HG03095 (cell line): Measurements from ENCODE around the gene SLCO2A1.

ENCODE experiments used
- ATAC-seq: cut with Tn5 transposase; IDR thresholded peaks from one replicate; pipeline ENCODE4 v1.9.1; 2021; ENCODE audit warnings: moderate library complexity; ENCODE audit not compliant: unreplicated experiment

SLCO2A1 gene

GRCh38 chr3:133915685-133916658 lies 113.8 kb downstream of the SLCO2A1 start:
- ATAC-seq, result no peak

DNA sequence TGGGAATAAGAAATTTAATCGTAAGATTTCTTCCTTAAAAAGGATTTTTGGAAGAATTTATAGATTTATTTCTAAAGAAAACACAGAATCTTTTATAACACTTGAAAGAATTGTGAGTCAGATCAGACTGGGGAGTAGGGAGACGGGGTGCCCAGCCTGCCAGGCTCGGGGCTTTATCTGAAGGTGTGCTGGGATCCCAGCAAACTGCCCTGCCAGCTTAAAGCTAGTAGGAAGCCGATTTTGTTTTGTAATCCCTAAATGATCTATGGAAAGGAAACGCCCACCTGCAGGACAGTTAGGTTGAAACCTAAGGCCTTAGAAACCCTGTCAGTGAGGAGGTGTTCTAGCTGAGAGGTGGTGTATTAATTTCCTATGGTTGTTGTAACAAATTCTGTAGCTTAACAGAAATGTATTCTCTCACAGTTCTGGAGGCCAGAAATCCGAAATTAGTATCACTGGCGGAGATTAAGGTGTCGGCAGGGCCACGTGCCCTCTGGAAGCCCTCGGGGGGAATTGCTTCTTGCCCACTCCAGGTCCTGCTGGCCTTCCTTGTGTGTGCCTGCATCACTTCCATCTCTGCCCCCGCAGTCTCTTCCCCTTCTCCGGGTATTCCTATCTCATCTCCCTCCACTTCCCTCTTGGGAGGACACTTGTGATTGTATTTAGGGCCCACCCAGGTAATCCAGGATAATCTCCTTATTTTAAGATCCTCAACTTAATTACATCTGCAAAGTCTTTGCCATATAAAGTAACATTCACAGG lies 114.7 kb downstream of the SLCO2A1 start:
- no peak for ATAC-seq

DNA sequence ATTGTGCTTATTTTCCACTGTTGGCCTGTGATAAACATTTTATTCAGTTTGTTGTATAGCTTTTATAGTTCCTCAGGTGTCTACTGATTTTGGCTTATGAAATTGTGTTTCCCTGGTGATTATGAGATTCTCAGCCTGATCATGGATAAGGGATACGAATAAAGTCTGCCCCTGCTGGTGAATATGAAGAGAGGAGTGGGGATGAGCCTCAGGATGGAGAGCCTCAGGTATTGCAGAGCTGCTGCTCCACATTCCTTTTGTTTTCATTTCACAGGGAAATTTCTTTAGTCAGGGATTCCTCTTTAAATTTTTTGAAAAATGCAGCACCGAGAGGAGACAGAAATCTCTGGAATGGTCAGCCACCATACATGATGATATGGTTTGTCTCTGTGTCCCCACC lies 119.3 kb downstream of the SLCO2A1 start:
- ATAC-seq, result no peak

- no peak for ATAC-seq
These were observed 124.3 kb downstream of the SLCO2A1 start for GRCh38 chr3:133905376-133905775.

DNA sequence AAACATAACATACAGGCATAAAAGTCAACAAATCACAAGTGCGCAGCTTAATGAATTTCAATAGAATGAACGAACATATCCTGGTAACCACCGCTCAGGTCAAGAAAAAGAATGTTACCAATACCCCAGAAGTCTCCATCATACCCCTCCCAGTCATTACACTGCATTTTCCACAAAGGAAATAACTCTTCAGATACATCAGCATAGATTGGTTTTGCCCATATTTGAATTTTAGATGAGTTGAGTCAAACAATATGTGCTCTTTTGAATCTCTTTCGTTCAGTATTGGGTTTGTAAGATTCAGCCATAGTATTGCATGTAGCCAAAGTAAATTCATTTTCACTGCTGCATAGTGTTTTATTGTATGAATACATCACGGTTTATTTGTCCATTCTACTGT lies 127.9 kb downstream of the SLCO2A1 start:
- no peak for ATAC-seq

- ATAC-seq, result no peak
These were observed 128.6 kb downstream of the SLCO2A1 start for GRCh38 chr3:133901083-133901482.

DNA sequence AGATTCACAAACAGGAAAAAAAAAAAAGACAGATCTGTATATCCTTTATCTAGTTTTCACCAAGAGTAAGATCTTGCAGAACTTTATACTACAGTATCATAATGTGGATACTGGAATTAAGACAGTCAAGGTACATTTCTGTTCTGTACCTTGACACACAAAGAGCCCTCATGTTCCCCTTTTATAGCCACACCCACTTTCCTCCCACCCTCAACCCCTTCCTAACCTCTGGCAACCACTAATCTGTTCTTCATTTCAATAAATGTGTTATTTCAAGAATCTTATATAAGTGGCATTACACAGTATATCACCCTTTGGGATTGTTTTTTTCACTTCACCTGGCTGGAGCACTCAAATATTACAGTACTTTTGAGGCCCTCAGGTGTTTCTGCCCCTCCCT lies 130.4 kb downstream of the SLCO2A1 start:
- ATAC-seq, result no peak

DNA sequence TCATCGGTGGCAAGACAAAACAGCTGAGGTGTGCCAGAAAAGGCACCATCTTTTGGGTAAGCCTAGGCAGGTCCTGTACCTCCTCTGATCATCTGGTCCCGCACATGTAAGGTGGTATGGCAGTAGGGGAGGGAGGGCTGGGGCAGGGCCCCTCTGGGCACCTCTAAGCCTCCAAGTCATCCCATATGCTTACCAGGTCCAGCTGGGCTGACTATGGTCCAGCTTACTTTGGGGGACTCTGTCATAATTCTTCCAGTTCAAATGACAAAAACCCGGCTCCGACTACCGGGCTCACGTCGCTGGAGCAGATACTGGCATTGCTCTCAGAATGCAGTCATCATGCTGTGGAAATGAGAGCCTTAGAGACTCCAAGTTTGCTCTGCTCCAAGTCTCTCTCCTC lies 132.2 kb downstream of the SLCO2A1 start:
- ATAC-seq, result no peak

- ATAC-seq, result no peak
These were observed 133.5 kb downstream of the SLCO2A1 start for GRCh38 chr3:133896002-133896761.

DNA sequence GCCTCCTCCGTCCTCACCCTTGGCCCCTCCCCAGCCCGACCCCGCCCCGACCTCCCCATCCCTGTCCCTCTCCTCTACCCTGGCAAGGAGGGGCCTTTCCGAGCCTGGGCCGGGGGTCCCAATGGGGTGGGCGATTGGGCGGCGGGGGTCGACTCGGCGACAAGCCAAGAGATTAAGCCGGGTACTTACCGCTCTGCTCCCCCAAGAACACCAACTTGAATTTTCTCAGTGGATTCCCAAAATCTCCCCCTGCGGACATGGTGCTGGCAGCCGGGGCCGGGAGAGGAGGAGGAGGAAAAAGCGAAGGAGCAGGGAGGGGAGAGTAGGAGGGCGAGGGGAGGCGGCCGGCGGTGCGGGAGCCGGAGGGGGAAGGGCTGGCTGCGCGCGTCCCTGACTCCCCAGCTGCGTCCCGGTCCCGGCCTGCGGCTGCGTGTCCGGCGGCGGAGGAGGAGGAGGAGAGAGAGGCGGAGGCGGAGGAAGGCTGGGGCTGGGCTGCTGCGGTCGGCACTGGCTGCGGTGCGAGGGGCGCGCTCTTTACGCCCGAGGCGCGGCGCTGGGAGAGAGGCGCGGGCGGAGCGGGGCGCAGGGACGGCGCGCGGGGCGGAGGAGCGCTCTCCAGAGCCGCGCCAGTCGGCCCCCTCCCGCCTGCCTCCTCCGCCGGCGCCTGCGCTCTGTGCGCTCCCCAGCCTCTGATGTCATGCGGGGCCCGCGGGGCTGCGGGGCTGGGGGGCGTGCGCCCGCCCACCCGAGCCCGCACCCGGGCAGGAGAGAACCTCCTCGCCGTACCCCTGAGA lies 134.3 kb downstream of the SLCO2A1 start, which contains the start of gene RAB6B:
Gene RAB6B, minus strand, starts transcription at position 675 of the 794 bp plus-strand sequence. Its CDS starts 416 bp downstream, at position 259.
- no peak for ATAC-seq

DNA sequence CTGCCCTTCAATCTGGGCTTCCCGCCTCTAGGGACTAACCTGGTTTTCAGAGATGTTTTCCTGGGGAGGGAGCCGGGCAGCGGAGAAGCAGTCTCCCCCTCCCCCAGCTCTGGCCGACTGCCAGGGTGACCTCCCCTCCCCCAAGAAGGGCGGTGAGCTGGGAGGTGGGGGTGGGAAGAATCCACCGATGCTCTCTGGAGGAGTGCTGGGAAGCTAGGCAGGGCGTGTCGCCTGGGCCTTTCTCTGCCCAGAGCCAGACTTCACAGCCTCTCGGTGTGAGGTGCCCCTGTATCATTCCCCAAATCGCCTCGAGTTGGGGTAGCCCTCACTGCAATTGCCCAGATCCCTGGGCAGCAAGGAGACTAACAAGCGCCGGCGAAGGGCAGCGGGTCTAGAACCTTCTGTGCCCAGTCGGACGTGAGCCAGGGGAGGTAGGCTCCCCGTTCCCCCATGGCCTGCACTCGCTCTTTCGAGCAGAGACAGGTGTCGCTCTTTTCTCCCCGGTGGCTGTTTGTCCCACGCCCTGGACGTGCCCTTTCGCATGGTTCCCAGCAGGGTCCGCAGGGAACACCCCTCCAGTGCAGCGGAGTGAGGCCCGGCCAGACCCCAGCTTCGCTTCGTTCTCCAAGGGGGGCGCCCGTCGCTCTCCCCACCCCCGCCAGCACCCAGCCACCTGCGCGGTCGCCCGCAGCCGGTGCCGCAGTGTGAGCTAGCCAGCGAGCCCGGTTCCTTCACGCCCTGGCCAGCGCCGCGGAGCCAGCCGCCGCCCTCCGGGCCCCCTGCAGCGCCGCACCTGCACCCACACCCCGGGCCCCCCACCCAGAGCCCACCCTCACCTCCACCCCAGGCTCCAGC lies 135.1 kb downstream of the SLCO2A1 start:
- no peak for ATAC-seq

DNA sequence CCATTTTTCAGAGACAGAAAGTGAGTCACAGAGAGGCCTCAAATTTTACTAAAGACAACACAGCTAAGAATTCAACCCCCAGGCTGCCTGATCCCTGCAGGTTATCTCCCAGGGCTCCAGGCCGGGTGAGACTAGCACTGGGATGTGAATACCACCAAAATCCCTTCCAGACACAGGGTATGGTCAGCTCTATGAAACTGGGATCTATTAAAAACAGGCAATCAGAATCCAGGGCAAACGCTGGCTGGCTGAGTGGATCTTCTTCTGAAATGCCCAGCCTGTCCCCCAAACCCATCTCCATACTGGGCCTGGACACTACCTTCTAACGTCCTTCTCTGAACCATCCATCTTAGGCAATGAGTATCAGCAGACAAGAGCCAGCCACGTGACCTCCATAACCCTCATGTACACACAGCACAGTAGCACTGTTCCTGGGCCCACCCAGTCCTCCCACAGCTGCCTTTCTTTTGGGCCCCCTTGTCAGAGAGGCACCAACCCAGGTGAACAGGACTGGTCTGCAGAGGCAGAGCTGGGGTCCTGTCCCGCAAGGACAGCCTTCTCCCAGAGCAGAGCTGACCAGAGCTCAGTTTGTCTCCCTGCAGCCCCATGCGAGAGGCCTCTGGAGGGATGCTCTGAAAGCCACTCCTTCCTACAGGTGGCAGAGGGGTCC lies 135.9 kb downstream of the SLCO2A1 start:
- no peak for ATAC-seq

DNA sequence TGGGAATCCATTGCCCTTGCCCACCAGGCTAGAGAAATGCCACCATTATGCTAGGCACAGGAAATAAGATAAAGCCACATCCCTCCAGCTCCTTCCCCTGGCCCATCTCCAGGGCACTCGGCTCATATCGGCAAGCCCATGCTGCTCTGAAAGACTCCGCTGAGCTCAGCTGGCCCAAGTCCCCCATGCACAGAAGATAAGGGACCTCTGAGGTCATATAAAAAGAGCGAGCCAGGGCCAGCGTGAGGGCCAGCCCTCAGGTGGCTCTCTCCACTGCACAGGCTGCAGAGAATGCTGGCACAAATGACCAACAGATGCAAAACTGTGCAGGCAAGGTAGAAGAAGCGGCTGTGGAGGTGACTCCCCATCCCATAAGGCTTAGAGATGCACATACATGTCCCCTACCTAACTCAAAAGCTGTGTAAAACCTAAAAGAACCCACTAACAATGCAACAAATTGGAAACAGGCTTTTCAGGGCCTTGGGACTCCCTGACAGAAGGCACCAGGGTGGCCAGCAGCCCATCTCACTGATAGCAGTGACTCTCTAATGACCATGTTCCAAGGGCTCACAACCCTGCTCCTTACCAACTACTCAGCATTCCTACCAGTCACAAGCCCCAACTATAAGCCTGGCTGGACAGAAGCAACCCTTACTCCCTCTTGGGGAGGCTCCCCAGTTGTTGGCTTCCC lies 137.0 kb downstream of the SLCO2A1 start:
- ATAC-seq, result no peak

GRCh38 chr3:133891662-133892378 lies 137.9 kb downstream of the SLCO2A1 start:
- ATAC-seq, result no peak

- no peak for ATAC-seq
These were observed 138.6 kb downstream of the SLCO2A1 start for GRCh38 chr3:133890972-133891644.

GRCh38 chr3:133890037-133890436 lies 139.7 kb downstream of the SLCO2A1 start:
- no peak for ATAC-seq

GRCh38 chr3:133888726-133889340 lies 140.9 kb downstream of the SLCO2A1 start:
- ATAC-seq, result no peak
